PC-9 (cell line): ENCODE data around the gene UBTF. TPM values are rescaled to one million over a fixed set of nuclear protein-coding genes. Genes with fewer than 3 reads are reported as not detected.

Source experiments
- BruUV-seq: library from RNA; stranded (reverse); fragments of 400-500 nt; replicated peaks from 2 replicates; lab custom pipeline; 2021; lab: Mats Ljungman, UMichigan
- CTCF ChIA-PET: fragments of 300-600 bp; sonication (Branson Sonifier 250); formaldehyde crosslinking; loops from one replicate; lab custom pipeline; 2022; ENCODE audit warnings: antibody characterized with exemption; lab: Charles Lee
- POLR2A ChIA-PET: fragments of 300-600 bp; sonication (Branson Sonifier 250); formaldehyde crosslinking; loops from one replicate; lab custom pipeline; 2022; ENCODE audit warnings: antibody characterized with exemption; ENCODE audit not compliant: unreplicated experiment; lab: Charles Lee
- DNase-seq, 2 experiments: peaks; one replicate each; pipeline versions ENCODE4 v3.0.0 to v3.0.0-alpha.2; 2015 to 2022; ENCODE audit warnings: mixed read lengths in 1 of 2
- H2AFZ ChIP-seq: fragments of 200-600 bp; sonication (generic); 2 replicates; pipeline ENCODE4 v1.8.1; 2017; ENCODE audit warnings: antibody characterized with exemption
- H3F3A ChIP-seq: fragments of 200-600 bp; sonication (generic); 2 replicates; pipeline ENCODE4 v1.8.1; 2017; ENCODE audit warnings: antibody characterized with exemption, mild to moderate bottlenecking, low read depth; ENCODE audit not compliant: insufficient read depth
- H3K27ac ChIP-seq: fragments of 200-600 bp; sonication (generic); 2 replicates; pipeline ENCODE4 v1.6.1; 2016; ENCODE audit warnings: mixed run types
- H3K27me3 ChIP-seq: fragments of 200-600 bp; sonication (generic); 2 replicates; pipeline ENCODE4 v1.6.1; 2016; ENCODE audit warnings: low read depth, mixed run types; ENCODE audit not compliant: insufficient read depth
- H3K36me3 ChIP-seq: fragments of 200-600 bp; sonication (generic); 2 replicates; pipeline ENCODE4 v1.6.1; 2016; ENCODE audit warnings: low read depth, mixed run types
- H3K4me1 ChIP-seq: fragments of 200-600 bp; sonication (generic); replicated peaks from 2 replicates; pipeline ENCODE4 v1.6.1; 2016; ENCODE audit warnings: mixed run types; ENCODE audit not compliant: insufficient read depth
- H3K4me2 ChIP-seq: fragments of 200-600 bp; sonication (generic); 2 replicates; pipeline ENCODE4 v1.6.1; 2017; ENCODE audit warnings: mixed run types
- H3K4me3 ChIP-seq: fragments of 200-600 bp; sonication (generic); 2 replicates; pipeline ENCODE4 v1.6.1; 2016; ENCODE audit warnings: mixed run types
- H3K79me2 ChIP-seq: fragments of 200-600 bp; sonication (generic); 2 replicates; pipeline ENCODE4 v1.6.1; 2017; ENCODE audit warnings: low read depth, mixed run types
- H3K9me2 ChIP-seq: fragments of 200-600 bp; sonication (generic); 2 replicates; pipeline ENCODE4 v1.8.1; 2017; ENCODE audit warnings: mild to moderate bottlenecking; ENCODE audit not compliant: insufficient read depth
- H3K9me3 ChIP-seq: fragments of 200-600 bp; sonication (generic); 2 replicates; pipeline ENCODE4 v1.8.1; 2016; ENCODE audit warnings: low read depth; ENCODE audit not compliant: insufficient read depth
- H4K20me1 ChIP-seq: fragments of 200-600 bp; sonication (generic); 2 replicates; pipeline ENCODE4 v1.8.1; 2017; ENCODE audit not compliant: insufficient read depth
- EZH2 ChIP-seq: fragments of 200-600 bp; sonication (generic); IDR thresholded peaks from 2 replicates; pipeline ENCODE4 v1.8.0; 2017; ENCODE audit warnings: antibody characterized with exemption, low read depth
- intact Hi-C: fragments of 100-400 bp; cut with micrococcal nuclease; formaldehyde crosslinking; loops from one replicate; pipeline ENCODE4 v1.10.0; 2022; ENCODE audit not compliant: unreplicated experiment
- total RNA-seq: library from RNA; stranded (reverse); gene quantifications from 2 replicates; pipeline ENCODE4 v1.2.3, GENCODE V29; 2021
- TF ChIP-seq, protein P1 (sequence below): fragments of 200-600 bp; sonication (generic); conservative IDR thresholded peaks from 2 replicates; pipeline ENCODE4 v1.6.1; 2017; ENCODE audit warnings: mixed run types, antibody characterized with exemption, mild to moderate bottlenecking, moderate library complexity

The UBTF gene
- total RNA-seq, 1 experiment from 2014 or later = 61.7 TPM

DNA sequence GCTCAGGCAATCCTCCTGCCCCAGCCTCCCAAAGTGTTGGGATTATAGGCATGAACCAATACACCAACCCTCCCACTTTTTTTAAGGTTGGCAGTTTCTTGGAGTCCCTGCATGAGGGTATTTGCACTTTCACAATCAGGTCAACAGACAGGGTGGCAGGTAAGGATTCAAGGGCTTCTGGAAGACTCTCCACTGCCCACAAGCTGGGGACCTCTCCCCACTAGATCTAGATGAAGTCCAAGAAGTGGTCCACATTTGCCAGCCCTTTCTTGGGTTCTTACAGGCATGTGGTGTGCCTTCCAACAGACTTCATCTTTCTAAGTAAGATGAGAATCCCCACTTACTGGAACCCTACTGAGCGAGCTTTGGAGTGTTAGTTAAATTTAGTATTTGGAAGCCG is 45.0 kb downstream of the UBTF start:
- Histone ChIP-seq H3K27me3 (no peaks in the 10 kb centered on the region), H3K9me3 (no peaks in the 10 kb centered on the region), H3K27ac (no peak overlapping the region), H3K79me2 (no peaks in the 10 kb centered on the region), H3K9me2 (no peaks in the 10 kb centered on the region), H3K4me3 (no peak overlapping the region), H3K4me1 (no peaks in the 10 kb centered on the region), H4K20me1 (no peaks in the 10 kb centered on the region), H3K4me2 (no peak overlapping the region), H3K36me3 (no peaks in the 10 kb centered on the region), H2AFZ (no peak overlapping the region), H3F3A (peaks cover 11% of the 10 kb centered on the region; the same call in 1 of the 2 replicates)
- intact Hi-C loops = no loop called here
- DNase-seq = no peak
- TF ChIP-seq, protein P1, sequence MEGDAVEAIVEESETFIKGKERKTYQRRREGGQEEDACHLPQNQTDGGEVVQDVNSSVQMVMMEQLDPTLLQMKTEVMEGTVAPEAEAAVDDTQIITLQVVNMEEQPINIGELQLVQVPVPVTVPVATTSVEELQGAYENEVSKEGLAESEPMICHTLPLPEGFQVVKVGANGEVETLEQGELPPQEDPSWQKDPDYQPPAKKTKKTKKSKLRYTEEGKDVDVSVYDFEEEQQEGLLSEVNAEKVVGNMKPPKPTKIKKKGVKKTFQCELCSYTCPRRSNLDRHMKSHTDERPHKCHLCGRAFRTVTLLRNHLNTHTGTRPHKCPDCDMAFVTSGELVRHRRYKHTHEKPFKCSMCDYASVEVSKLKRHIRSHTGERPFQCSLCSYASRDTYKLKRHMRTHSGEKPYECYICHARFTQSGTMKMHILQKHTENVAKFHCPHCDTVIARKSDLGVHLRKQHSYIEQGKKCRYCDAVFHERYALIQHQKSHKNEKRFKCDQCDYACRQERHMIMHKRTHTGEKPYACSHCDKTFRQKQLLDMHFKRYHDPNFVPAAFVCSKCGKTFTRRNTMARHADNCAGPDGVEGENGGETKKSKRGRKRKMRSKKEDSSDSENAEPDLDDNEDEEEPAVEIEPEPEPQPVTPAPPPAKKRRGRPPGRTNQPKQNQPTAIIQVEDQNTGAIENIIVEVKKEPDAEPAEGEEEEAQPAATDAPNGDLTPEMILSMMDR = no peak
- TF ChIP-seq EZH2 = no peak
- no TSS peak for BruUV-seq
- ChIA-PET POLR2A (no interaction called here), CTCF (no interaction called here)

GRCh38 chr17:44171931-44172455 is 47.5 kb downstream of the UBTF start:
- no TSS peak for BruUV-seq
- CTCF ChIA-PET = interaction anchor here (0.6 kb wide), 1 partner anchor 72 kb away, joined by 3 read pairs; no protein-coding TSS in a partner anchor
- POLR2A ChIA-PET = no interaction called here

DNA sequence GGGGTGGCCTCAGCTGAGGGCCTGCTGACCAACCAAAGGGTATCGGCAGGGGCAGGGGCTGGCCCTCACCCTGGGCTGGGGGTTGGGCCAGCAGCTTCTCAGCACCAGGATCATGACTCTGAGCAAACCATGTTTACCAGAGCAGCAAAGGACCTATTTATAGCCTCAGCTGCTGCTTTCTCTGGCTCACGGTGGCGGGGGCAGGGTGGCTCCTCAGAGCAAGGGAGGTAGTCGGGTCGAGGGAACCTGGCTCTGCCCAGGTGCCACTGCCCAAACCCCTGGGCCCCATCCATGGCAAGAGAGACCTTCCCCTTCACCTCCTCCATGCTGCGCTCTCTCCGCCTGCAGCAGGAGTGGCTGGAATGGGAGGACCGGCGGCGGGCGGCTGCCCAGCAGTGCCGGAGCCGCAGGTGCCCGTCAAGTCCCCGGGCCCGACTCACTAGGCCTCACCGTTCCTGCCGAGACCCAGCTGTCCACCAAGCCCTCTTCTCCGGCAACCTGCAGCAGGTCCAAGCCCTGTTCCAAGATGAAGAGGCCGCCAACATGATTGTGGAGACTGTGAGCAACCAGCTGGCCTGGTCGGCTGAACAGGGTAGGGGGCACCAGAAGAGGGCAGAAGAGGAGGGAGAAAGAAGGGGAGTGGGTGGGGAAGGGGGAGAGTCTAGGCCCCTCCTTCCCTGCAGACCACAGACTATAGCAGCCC is 48.8 kb downstream of the UBTF start, which contains the start of gene ASB16:
Gene ASB16, plus strand, starts transcription at position 206 of the 703 bp plus-strand sequence. Its CDS starts 86 bp downstream, at position 292.
- H3K79me2 ChIP-seq = no peaks in the 10 kb centered on the region
- H3K27me3 ChIP-seq = no peaks in the 10 kb centered on the region
- BruUV-seq = no TSS peak
- no peaks in the 10 kb centered on the region for H3K9me2 ChIP-seq
- no peak for DNase-seq
- H2AFZ ChIP-seq = no peak within 1 kb of the TSS
- no peak within 1 kb of the TSS for H3K27ac ChIP-seq
- no peaks in the 10 kb centered on the region for H3K4me1 ChIP-seq
- no peak within 1 kb of the TSS for H3K4me3 ChIP-seq
- H4K20me1 ChIP-seq = no peaks in the 10 kb centered on the region
- intact Hi-C loops = no loop called here
- H3F3A ChIP-seq = peaks cover 4% of the 10 kb centered on the region; the same call in 1 of the 2 replicates
- ChIA-PET CTCF (no interaction called here), POLR2A (no interaction called here)
- no peaks in the 10 kb centered on the region for H3K9me3 ChIP-seq
- no peaks in the 10 kb centered on the region for H3K36me3 ChIP-seq
- TF ChIP-seq, protein P1 = no peak
- no peak for TF ChIP-seq EZH2
- H3K4me2 ChIP-seq = no peak within 1 kb of the TSS

More at GRCh38 chr17:44171931-44172455, 47.5 kb downstream of the UBTF start:
- Histone ChIP-seq H3K27ac (no peak overlapping the region), H3K27me3 (no peaks in the 10 kb centered on the region), H3K9me3 (no peaks in the 10 kb centered on the region), H3F3A (peaks cover 11% of the 10 kb centered on the region; the same call in 1 of the 2 replicates), H3K9me2 (no peaks in the 10 kb centered on the region), H3K4me2 (no peak overlapping the region), H3K79me2 (no peaks in the 10 kb centered on the region), H3K4me3 (no peak overlapping the region), H3K36me3 (no peaks in the 10 kb centered on the region), H3K4me1 (no peaks in the 10 kb centered on the region), H2AFZ (no peak overlapping the region), H4K20me1 (no peaks in the 10 kb centered on the region)
- no peak for DNase-seq
- TF ChIP-seq, protein P1 = no peak
- no peak for TF ChIP-seq EZH2
- intact Hi-C loops = no loop called here
